Skin of body (tissue), 2 donors: ENCODE data around the gene SGMS1. TPM values are rescaled to one million over a fixed set of nuclear protein-coding genes. Genes with fewer than 3 reads are reported as not detected.
"Not testable (repeated sequence)": the region's sequence is repeated elsewhere in the genome, so short reads cannot be mapped to it uniquely, and the experiment has no call there.

Experiments used
- DNase-seq: peaks from one replicate; lab custom pipeline; 2025; lab: John Stamatoyannopoulos, UW
- total RNA-seq: library from RNA; depleted of rRNA; stranded (reverse); fragments of >200 nt; gene quantifications from one replicate; pipeline ENCODE4 v1.2.3, GENCODE V29; 2014

The SGMS1 gene
- total RNA-seq, 1 donor from 2014 or later, result 102 TPM

DNA sequence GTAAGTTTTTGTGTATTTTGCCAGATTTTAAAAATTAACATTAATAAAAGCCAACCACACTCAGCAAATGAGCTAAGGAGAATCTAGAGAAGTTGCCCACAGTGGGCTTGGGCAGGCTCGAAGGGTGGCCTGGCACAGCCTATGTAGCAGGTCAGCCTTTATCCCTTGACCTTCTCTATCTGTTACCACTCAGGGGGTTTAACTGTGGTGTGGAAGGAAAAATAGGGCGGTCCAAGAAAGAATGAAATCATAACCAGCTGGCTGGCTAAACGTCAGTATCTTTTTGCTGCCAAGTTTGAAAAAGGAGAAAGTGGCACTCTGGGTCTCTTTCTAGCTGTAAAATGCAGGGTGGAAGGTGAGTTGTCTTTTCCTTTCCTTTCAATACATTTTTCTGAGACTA lies 242.1 kb downstream of the SGMS1 start:
- no peak for DNase-seq

DNA sequence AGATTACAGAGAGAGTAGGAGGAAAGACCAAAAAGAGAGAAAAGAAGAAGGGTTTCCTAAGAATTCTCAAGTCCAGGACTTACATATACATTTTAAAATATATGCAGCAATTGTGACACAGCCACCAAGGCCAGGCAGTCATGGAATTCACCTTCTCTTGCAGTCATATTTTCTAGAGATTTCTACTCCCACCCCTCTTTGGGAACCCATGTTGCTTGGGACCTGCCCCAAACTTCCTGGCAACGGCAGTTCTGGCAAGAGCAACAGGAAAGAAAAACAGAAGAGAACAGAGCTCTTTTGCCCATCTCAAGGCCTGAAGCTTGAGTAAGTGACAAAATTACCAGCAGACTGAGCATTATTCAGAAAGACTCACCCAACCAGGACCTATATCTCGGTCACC lies 244.1 kb downstream of the SGMS1 start:
- no peak for DNase-seq

DNA sequence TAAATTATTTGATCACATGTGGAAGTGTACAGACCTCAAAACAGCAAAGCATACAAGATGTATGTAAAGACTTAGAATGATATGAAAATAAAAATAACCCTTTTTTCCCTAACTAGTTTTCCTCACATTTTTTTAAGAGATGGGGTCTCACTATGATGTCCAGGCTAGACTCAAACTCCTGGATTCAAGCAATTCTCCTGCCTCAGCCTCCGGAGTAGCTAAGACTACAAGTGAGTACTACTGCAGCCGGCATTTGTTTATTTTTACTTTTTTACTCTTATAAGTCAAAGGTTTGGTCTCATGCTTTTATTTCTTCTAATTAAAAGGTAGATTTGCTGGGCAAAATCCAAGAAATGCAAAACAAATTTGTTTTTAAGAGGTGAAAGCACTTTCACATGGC lies 248.0 kb downstream of the SGMS1 start:
- no peak for DNase-seq

DNA sequence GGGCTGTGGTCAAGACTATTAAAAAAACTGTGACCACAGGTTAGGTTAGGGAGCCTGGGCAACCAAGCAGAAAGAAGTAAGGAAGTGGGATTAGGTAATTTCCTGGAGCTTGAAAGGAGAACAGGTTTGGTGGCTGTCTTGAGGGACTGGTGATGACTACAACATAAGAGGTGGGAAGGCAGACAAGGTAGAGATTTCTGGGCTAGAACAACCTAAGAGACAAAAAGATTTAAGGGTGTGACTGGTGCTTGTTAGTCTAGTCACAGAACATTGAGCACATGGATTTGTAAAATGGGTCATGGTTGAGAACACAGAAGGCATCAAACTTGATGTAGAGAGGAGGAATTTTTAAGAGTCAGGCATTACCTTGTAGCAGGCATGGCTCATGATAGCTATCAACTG lies 248.7 kb downstream of the SGMS1 start:
- no peak for DNase-seq

DNA sequence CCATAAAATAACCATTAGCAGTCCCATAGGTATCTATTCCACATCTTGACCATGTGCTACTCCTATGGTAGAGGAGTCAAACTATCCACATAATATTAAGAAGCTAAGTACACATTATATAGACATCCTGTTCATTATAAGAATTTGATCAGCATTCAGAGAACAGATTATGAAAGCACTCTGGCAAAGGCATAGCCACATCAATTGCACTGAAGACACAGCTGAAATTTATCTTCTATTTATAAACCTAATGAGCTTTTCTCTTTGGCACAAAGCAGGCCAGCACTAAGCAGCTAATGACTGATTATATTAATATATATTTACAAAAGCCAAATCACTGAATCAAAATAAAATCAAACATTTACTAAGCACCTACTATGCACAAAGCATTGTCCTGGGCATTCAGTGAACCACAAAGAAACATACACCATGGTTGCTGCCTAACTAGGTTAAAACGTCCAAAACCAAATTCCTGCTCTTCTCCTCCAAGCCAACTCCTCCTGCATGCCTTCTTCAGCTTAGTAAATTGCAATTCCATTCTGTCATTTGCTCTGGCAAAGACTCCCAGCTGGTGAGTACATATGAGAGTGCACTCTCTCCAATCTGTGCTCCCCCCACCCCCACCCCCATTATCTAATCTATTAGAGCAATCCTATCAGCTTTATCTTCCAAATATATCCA lies 249.8 kb downstream of the SGMS1 start:
- peak; percentile 19 for DNase-seq

DNA sequence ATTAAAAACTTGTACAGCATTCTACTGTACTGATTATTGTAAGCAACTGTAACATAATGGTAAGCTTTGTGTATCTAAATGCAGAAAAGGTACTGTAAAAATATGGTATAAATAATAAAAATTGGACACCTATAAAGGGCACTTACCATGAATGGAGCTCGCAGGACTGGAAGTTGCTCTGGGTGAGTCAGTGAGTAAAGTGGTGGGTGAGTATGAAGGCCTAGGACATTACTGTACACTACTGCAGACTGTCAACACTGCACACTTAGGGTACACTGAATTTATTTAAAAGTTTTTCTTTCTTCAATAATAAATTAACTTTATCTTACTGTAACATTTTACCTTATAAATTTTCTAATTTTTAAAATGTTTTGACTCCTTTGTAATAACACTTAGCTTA lies 253.8 kb downstream of the SGMS1 start:
- no peak for DNase-seq

DNA sequence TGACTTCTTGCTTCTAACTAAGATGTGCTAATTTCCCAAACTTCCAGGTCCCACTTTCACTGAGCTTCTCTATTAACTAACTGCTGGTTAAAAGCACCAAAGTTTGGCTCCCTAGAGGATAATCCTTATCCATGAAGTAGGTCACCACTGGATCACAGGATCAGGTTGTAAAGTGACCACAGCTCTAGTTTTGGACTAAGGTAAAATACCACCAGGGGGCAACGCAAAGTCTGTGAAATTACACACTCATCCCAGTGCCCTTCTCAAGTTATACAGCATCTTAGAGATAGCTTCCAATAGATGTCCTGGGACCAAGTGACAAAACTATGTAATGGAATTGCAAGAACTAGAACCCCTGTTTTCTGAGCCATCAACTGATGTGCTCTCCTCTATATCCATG lies 256.0 kb downstream of the SGMS1 start:
- DNase-seq, result no peak

DNA sequence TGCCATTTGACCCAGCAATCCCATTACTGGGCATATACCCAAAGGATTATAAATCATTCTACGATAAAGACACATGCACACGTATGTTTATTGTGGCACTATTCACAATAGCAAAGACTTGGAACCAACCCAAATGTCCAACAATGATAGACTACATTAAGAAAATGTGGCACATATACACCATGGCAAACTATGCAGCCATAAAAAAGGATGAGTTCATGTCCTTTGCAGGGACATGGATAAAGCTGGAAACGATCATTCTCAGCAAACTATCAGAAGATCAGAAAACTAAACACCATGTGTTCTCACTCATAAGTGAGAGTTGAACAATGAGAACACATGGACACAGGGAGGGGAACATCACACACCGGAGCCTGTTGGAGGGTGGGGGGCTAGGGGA lies 257.3 kb downstream of the SGMS1 start:
- not testable (repeated sequence) for DNase-seq

DNA sequence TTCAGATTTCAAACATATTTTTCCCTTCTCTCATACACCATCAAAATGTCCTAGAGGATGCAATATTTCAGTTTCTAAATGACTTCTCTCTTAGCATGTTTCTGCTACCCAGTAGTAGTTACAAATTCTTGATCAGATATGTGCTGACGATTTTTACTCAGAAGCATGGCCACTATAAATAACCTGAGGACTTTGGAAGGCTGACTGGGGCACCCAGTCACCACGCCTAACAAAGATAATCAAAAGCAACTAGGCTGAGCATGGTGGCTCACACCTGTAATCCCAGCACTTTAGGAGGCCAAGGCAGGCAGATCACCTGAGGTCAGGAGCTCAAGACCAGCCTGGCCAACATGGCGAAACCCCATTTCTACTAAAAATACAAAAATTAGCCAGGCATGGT lies 259.0 kb downstream of the SGMS1 start:
- DNase-seq, result not testable (repeated sequence)

DNA sequence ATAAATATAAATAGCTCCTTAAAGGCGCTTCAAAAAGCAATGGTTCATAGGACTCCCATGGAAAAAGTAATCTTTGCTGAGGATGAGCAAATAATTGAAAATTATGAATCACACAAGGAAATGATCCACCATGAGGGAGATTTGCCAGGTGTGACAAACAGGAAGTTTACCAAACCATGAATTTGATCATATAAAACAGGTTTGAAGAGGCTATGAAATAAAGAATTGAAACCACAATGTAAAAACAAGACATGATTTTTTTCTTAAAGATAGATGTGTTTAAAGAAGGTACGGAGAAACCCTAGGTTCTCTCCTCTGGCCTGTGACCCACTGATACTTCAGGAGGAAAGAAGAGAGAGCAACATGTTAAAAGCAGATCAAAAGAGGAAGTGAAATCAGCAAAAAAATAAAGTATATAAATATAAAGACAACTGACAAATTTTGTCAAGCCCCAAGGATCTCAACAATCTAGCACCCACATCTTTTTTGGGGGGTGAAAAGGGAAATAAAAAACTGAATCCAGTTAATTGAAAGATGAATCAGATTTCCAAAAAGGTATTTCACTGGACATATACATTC lies 261.1 kb downstream of the SGMS1 start:
- DNase-seq, result no peak

DNA sequence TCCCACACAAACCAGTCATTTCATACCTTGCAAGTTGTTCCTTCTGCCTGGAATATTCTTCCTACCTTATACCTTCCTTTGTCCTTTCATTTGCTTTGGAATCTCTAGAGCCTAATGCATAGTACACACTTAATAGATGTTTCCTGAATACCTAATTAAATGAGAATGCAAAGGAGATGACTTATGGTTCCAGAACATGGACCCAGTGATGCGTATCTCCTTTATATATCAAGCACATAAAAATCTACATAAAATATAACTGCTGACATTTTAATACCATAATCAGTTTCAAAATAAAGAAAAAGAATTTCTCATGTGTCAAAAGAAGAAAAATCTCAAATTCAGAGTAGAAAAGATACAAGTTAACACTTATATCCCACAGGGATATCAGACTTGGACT lies 261.8 kb downstream of the SGMS1 start:
- DNase-seq, result no peak

DNA sequence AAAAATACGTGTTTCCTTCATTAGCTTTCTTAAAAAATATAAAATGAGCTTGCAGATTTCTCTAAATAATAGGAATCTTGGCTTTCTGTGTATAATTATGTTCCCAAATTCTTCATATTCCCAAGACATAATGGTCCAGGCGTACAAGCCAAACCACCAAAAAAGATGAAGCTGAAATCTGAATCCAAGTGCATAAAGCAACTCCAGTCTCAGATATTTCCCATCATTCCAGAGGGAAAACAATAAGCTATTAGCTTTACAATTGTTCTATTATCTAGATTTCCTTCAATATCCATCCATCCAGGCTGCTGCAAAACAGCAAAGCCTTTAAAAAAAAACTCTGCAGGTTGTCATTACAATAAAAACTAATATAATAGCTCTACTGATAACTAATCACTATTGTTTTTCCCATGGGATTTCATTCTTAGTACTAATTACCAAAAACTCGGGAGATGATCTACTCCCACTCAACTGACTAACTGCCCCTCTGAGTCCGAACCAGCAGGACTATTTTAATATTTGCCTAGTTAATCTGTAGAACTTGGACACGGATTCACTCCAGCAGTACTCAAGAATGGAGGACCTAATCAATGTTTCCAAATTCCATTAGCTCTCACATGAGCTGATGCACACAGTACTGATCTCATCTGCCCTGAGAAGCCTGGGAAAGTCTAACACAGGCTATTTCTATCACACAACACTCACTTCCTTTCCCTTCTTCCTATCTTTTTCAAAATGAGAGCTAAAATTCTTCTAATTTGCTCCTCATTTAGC lies 263.5 kb downstream of the SGMS1 start:
- DNase-seq, result peak; percentile 78

DNA sequence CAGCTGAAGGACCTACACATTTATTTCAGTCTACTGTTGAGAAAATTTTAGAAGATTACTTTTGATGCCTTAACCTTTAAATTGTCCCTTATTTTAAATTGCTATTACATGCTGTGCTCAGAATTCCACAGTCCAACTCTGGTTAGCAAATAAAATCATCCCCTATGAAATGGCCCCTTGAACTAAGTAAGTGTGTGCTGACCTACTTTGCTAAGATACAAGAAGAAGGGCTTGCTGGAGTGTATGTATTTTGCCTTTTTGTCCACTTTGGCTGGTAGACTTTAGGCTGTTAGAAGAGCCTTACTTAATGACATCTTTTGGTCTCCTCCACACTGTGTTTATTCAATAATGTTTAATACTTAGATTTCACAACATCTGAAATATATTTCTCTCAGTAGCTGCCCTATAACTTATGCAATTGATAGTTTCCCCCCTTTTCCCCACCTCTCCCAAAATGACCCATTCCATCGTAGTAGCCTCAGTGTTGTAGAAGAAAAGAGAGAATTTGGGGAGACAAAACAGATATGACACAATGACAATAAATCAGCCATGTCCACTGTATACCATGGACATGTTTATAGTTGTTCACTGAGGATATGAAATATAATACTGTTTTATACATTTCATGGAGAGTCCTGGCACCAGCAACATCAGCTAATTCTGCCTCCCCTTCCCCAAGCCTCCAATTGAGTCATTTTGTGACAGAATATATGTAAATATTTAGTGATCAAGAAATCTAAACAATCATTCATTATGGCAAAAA lies 264.6 kb downstream of the SGMS1 start:
- DNase-seq, result no peak

DNA sequence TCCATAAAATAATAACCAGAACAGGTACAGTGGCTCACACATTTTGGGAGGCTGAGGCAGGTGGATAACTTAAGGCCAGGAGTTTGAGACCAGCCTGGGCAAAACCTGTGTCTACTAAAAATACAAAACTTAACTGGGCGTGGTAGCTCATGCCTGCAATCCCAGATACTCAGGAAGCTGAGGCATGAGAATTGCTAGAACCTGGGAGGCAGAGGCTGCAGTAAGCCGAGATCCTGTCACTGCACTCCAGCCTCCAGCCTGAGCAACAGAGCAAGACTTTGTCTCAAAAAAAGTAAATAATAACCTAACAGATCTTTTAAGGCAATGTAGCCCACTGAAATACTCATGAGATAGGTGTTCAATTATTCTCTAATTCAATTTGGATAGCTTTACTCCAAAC lies 265.3 kb downstream of the SGMS1 start:
- DNase-seq, result no peak

DNA sequence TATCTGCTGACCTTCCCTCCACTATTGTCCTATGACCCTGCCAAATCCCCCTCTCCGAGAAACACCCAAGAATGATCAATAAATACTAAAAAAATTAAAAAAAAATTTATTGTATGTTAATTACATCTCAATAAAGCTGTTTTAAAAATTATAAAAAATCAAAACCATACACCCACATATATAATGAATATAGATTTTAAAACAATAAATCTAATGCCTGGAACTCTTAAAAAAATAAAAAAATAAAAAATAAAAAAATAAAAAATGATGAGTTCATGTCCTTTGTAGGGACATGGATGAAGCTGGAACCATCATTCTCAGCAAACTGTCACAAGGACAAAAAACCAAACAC lies 267.3 kb downstream of the SGMS1 start:
- DNase-seq, result not testable (repeated sequence)

DNA sequence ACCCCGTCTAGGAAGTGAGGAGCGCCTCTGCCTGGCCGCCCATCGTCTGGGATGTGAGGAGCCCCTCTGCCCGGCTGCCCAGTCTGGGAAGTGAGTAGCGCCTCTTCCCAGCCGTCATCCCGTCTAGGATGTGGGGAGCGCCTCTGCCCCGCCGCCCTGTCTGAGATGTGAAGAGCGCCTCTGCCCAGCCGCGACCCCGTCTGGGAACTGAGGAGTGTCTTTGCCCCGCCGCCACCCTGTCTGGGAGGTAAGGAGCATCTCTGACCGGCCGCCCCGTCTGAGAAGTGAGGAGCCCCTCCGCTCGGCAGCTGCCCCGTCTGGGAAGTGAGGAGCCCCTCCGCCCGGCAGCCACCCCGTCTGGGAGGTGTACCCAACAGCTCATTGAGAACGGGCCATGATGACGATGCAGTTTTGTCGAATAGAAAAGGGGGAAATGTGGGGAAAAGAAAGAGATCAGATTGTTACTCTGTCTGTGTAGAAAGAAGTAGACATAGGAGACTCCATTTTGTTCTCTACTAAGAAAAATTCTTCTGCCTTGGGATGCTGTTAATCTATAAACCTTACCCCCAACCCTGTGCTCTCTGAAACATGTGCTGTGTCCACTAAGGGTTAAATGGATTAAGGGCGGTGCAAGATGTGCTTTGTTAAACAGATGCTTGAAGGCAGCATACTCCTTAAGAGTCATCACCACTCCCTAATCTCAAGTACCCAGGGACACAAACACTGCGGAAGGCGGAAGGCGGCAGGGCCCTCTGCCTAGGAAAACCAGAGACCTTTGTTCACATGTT lies 267.9 kb downstream of the SGMS1 start:
- not testable (repeated sequence) for DNase-seq

DNA sequence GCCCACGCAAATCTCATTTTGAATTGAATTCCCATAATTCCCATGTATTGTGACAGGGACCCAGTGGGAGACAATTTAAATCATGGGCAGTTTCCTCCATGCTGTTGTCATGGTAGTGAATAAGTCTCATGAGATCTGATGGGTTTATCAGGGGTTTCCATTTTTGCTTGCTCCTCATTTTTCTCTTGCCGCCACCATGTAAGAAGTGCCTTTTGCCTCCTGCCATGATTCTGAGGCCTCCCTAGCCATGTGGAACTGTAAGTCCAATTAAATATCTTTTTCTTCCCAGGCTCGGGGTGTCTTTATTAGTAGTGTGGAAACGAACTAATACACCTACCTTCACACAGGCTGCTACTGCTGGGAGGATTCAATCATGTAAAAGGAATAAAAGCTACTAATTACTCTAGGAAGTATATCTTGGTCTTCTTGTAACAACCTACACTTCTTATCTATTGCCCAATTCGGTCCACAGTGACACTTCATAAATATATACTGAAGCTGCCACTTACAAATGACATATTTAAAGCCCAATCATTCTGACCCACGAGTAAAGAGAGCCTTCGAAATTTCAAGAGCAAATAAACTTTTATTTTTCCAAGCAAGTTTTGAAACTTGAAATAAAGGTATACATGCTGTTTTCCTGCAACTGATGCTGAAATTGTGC lies 272.1 kb downstream of the SGMS1 start:
- no peak for DNase-seq

DNA sequence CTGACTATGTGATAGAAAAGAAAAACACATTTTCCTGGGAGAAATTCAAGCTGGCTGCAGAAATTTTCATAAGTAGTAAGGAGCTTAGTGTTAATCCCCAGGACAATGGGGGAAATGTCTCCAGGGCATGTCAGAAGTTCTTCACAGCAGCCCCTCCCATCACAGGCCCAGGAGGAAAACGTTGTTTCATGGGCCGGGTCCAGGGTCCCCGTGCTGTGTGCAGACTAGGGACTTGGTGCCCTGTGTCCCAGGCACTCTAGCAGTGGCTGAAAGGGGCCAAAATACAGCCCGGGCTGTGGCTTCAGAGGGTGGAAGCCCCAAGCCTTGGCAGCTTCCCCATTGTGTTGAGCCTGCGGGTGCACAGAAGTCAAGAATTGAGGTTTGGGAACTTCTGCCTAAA lies 273.4 kb downstream of the SGMS1 start:
- DNase-seq, result no peak

DNA sequence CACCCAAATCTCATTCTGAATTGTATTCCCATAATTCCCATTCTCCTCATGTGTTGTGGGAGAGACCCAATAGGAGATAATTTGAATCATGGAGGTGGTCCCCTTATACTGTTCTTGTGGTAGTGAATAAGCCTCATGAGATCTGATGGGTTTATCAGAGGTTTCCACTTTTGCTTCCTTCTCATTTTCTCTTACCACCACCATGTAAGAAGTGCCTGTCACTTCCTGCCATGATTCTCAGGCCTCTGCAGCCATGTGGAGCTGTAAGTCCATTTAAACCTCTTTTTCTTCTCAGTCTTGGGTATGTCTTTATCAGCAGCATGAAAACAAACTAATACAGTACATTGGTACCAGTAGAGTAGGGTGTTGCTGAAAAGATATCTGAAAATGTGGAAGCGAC lies 274.2 kb downstream of the SGMS1 start:
- DNase-seq, result no peak

DNA sequence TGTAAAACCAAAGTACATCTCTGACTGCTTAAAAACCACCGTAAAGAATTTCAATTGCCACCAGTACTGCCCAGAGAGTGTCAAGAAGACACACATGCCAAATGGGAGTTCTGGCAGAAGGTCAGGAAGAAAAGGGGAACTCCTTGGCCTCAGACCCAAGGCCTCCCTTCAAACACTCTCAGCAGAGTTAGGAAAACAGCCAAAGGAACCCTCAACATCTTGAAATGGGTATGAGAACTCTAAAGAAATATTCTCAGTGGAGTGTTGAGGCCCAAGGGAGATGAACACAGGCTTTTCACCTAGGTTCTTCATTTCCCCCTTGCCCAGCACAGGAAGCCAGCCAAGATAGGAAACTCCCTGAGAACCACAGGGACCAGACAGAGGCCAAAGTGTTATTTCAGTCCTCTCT lies 276.4 kb downstream of the SGMS1 start:
- DNase-seq, result no peak

DNA sequence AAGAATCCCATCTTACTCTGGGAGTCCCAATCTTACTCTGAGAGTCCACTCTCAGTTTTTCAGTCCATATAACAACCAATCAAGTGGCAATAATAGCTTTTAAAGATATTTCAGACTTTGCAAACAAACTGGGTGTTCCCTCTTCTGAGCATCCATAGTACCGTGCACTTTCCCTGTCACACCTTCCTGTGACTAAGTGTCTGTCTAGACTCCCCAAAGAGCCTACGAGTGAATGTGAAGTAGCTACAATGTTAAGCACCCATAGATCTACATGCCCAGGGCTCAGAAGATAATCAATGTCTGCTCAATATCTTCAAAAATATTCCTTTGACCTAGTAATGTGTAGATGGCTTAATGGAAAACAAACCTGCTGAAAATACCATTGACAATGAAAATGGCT lies 276.8 kb downstream of the SGMS1 start:
- no peak for DNase-seq
